Ishikawa (cell line): Measurements from ENCODE around the gene TIGD1.

Source experiments
- CEBPB ChIP-seq: IDR thresholded peaks from 2 replicates; pipeline ENCODE4 v1.6.1; 2012
- CREB1 ChIP-seq: IDR thresholded peaks from 2 replicates; pipeline ENCODE4 v1.6.1; 2012; ENCODE audit warnings: low read depth
- EGR1 ChIP-seq: IDR thresholded peaks from 2 replicates; pipeline ENCODE4 v1.6.1; 2012
- EP300 ChIP-seq: IDR thresholded peaks from 2 replicates; pipeline ENCODE4 v1.6.1; 2012; ENCODE audit warnings: borderline replicate concordance
- FOXM1 ChIP-seq: IDR thresholded peaks from 2 replicates; pipeline ENCODE4 v1.6.1; 2012; ENCODE audit warnings: low read depth, borderline replicate concordance
- MAX ChIP-seq: IDR thresholded peaks from 2 replicates; pipeline ENCODE4 v1.6.1; 2012
- NFIC ChIP-seq: IDR thresholded peaks from 2 replicates; pipeline ENCODE4 v1.6.1; 2012
- RAD21 ChIP-seq: IDR thresholded peaks from 2 replicates; pipeline ENCODE4 v1.6.1; 2012; ENCODE audit warnings: low read depth
- TAF1 ChIP-seq: IDR thresholded peaks from 2 replicates; pipeline ENCODE4 v1.6.1; 2012; ENCODE audit warnings: low read depth, mild to moderate bottlenecking
- TCF12 ChIP-seq: IDR thresholded peaks from 2 replicates; pipeline ENCODE4 v1.6.1; 2012; ENCODE audit warnings: low read depth
- TEAD4 ChIP-seq: IDR thresholded peaks from 2 replicates; pipeline ENCODE4 v1.6.1; 2012
- YY1 ChIP-seq: IDR thresholded peaks from 2 replicates; pipeline ENCODE4 v1.6.1; 2012; ENCODE audit warnings: low read depth
- ZBTB7A ChIP-seq: IDR thresholded peaks from 2 replicates; pipeline ENCODE4 v1.6.1; 2012; ENCODE audit warnings: low read depth
- TF ChIP-seq, protein P1 (sequence below): IDR thresholded peaks from 2 replicates; pipeline ENCODE4 v1.6.1; 2012
- TF ChIP-seq, protein P2 (sequence below): IDR thresholded peaks from 2 replicates; pipeline ENCODE4 v1.6.1; 2012; ENCODE audit warnings: low read depth, mild to moderate bottlenecking

The TIGD1 gene

GRCh38 chr2:232574674-232575403 lies 24.5 kb upstream of the TIGD1 start:
- TF ChIP-seq FOXM1 (no peak), CEBPB (no peak), TAF1 (no peak), YY1 (no peak), TCF12 (no peak), CREB1 (no peak), TEAD4 (no peak), ZBTB7A (no peak)
- TF ChIP-seq, protein P1, sequence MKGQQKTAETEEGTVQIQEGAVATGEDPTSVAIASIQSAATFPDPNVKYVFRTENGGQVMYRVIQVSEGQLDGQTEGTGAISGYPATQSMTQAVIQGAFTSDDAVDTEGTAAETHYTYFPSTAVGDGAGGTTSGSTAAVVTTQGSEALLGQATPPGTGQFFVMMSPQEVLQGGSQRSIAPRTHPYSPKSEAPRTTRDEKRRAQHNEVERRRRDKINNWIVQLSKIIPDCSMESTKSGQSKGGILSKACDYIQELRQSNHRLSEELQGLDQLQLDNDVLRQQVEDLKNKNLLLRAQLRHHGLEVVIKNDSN = no peak

GRCh38 chr2:232573771-232574435 lies 23.5 kb upstream of the TIGD1 start:
- no peak for TF ChIP-seq CEBPB
- no peak for TF ChIP-seq TEAD4
- no peak for TF ChIP-seq EGR1
- no peak for TF ChIP-seq NFIC
- TF ChIP-seq, protein P1 = no peak
- TF ChIP-seq TCF12 = no peak
- TF ChIP-seq EP300 = no peak
- no peak for TF ChIP-seq TAF1
- TF ChIP-seq YY1 = no peak
- TF ChIP-seq FOXM1 = no peak
- no peak for TF ChIP-seq MAX
- no peak for TF ChIP-seq CREB1
- no peak for TF ChIP-seq RAD21
- TF ChIP-seq, protein P2, sequence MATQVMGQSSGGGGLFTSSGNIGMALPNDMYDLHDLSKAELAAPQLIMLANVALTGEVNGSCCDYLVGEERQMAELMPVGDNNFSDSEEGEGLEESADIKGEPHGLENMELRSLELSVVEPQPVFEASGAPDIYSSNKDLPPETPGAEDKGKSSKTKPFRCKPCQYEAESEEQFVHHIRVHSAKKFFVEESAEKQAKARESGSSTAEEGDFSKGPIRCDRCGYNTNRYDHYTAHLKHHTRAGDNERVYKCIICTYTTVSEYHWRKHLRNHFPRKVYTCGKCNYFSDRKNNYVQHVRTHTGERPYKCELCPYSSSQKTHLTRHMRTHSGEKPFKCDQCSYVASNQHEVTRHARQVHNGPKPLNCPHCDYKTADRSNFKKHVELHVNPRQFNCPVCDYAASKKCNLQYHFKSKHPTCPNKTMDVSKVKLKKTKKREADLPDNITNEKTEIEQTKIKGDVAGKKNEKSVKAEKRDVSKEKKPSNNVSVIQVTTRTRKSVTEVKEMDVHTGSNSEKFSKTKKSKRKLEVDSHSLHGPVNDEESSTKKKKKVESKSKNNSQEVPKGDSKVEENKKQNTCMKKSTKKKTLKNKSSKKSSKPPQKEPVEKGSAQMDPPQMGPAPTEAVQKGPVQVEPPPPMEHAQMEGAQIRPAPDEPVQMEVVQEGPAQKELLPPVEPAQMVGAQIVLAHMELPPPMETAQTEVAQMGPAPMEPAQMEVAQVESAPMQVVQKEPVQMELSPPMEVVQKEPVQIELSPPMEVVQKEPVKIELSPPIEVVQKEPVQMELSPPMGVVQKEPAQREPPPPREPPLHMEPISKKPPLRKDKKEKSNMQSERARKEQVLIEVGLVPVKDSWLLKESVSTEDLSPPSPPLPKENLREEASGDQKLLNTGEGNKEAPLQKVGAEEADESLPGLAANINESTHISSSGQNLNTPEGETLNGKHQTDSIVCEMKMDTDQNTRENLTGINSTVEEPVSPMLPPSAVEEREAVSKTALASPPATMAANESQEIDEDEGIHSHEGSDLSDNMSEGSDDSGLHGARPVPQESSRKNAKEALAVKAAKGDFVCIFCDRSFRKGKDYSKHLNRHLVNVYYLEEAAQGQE = no peak
- TF ChIP-seq ZBTB7A = no peak

DNA sequence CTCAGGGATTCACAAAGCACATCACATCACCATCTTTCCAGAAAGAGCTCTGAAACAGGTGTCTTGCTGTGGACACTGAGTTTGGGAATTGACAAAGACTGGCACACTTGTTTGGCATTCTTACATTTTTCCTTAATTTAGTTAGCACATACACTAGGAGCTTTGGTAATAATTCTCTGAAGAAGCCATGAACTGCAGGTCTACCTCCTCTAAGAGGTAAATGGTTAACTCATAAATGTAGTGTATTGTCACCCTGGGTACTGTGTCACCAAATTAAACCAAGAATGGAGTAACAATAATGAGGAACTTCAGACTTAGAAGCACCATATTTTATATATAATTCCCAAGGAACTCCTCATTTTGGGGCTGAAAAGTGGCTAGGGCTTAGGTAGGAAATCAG lies 22.7 kb upstream of the TIGD1 start:
- TF ChIP-seq, protein P2 = no peak
- TF ChIP-seq FOXM1 (no peak), EP300 (no peak), ZBTB7A (no peak), CEBPB (no peak), YY1 (no peak), MAX (no peak)

GRCh38 chr2:232571026-232571474 lies 20.7 kb upstream of the TIGD1 start:
- no peak for TF ChIP-seq TCF12

DNA sequence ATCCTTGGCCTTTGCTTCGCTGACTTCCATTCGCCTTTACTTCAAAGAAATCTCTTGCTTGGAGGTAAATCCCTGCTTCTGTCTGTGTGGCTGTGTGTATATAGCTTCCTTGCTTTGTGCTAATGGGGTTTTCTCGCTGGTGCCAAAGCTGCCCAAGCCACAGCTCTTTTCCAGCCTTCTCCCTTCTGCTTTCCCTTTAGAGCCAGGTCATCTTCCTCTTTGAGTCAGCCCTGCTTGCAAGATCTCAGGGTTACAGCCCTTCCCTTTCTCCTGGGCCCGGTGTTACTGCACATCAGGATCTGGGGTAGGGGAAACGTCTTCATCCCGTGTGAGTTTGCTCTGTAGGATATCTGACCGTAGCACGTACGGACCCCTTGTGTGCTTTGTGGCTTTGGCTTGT lies 19.2 kb upstream of the TIGD1 start:
- TF ChIP-seq TCF12 (no peak), NFIC (no peak), TAF1 (no peak), CEBPB (no peak), EGR1 (no peak), ZBTB7A (no peak), CREB1 (no peak), RAD21 (no peak)
- TF ChIP-seq, protein P1 = no peak

GRCh38 chr2:232568161-232568560 lies 17.8 kb upstream of the TIGD1 start:
- no peak for TF ChIP-seq CEBPB
- TF ChIP-seq YY1 = no peak
- no peak for TF ChIP-seq CREB1
- TF ChIP-seq EP300 = no peak
- TF ChIP-seq, protein P2 = no peak
